ENCODE results near the gene PPIF. TPM values are rescaled to one million over a fixed set of nuclear protein-coding genes. Genes with fewer than 3 reads are reported as not detected.

Gene PPIF
- total and polyA plus RNA-seq, 7 experiments from 2014 or later: 8.7 to 192 (median 24.0) TPM

DNA sequence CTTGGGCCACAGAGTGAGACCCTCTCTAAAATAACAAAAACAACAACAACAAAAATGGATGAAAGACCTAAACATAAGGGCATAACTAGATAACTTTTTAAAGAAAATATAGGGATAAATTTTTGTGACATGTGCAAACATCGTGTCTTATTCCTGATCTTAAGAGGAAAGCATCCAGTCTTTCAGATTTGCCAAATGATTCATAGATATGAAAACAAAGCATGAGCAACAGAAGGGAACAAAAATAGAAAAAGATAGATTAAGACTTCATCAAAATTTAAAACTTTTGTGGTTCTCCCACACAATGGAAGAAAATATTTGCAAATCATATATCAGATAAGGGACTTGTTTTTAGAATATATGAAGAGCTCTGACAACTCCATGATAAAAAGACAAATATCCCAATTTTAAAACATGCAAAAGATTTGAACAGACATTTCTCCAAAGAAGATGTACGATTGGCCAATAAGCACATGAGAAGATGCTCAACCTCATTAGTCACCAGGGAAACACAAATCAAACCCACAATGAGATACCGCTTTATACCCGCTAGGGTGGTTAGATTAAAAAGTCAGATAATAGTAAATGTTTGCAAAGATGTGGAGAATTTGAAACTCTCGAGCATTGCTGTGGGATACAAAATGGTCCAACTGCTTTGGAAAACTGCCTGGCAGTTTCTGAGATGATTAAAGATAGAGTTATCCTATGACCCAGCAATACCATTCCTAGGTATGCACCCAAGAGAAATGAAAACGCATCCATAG is 20.3 kb downstream of the PPIF start:
- peaks cover 0 to 76% (median 0%) of the 10 kb centered on the region in 5 donors for H3K27me3 Mint-ChIP-seq
- Histone ChIP-seq H3K27ac (ENCODE audit: low read depth, low read length) (no peak overlapping the region), H3K36me3 (ENCODE audit: control insufficient read depth in 2 of 3, insufficient read depth in 3 of 3, low read length in 3 of 3) (no peaks in the 10 kb centered on the region), H3K4me3 (ENCODE audit: low read length) (no peak overlapping the region), H3K27me3 (ENCODE audit: control insufficient read depth in 2 of 2, insufficient read depth in 2 of 2, low read length in 2 of 2) (no peaks in the 10 kb centered on the region), H3K4me1 (ENCODE audit: control insufficient read depth in 2 of 2, insufficient read depth in 2 of 2, low read length in 2 of 2) (no peaks in the 10 kb centered on the region), H3K9me3 (ENCODE audit: control insufficient read depth in 2 of 3, low read length in 3 of 3) (peaks cover 0 to 3% (median 0%) of the 10 kb centered on the region in 3 experiments)
- H3K9me3 Mint-ChIP-seq: peaks cover 0 to 15% (median 5%) of the 10 kb centered on the region in 11 donors
- no peak for DNase-seq
- H3K27ac Mint-ChIP-seq: no peak overlapping the region
- ChIA-PET POLR2A (no interaction called here), CTCF (no interaction called here)
- peaks cover 0 to 4% (median 0%) of the 10 kb centered on the region in 5 donors for H3K36me3 Mint-ChIP-seq
- no peak overlapping the region for H3K4me3 Mint-ChIP-seq
- no peaks in the 10 kb centered on the region for H3K4me1 Mint-ChIP-seq
- intact Hi-C loops (cut with micrococcal nuclease): no loop called here
- ATAC-seq: peak; percentile 57

DNA sequence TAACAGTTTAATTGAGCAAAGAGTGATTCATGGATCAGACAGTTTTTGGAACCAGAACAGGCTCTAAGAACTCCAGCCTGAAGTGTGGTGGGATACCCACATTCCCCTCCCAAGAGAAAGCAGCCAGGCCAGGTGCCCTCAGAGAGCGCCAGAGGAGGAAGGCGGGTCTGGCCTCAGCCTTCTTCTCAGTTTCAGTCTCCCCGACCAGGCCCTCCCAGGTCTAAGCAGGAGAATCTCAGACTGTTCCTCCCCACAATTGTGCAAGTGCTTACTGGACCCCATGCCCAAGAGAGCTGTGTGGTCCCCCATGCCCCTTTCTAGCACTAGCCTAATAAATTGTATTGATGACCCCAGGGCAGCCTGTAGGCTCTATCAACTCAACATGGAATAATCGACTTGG is 25.6 kb downstream of the PPIF start:
- no peaks in the 10 kb centered on the region for H3K36me3 Mint-ChIP-seq
- Histone ChIP-seq H3K4me1 (ENCODE audit: control insufficient read depth in 2 of 2, insufficient read depth in 2 of 2, low read length in 2 of 2) (peaks cover 0 to 5% of the 10 kb centered on the region in 2 donors), H3K27me3 (ENCODE audit: control insufficient read depth in 2 of 2, insufficient read depth in 2 of 2, low read length in 2 of 2) (no peaks in the 10 kb centered on the region), H3K9me3 (ENCODE audit: control insufficient read depth in 2 of 3, low read length in 3 of 3) (peaks cover 0 to 3% (median 0%) of the 10 kb centered on the region in 3 experiments), H3K4me3 (ENCODE audit: low read length) (no peak overlapping the region), H3K27ac (ENCODE audit: low read depth, low read length) (no peak overlapping the region), H3K36me3 (ENCODE audit: control insufficient read depth in 2 of 3, insufficient read depth in 3 of 3, low read length in 3 of 3) (no peaks in the 10 kb centered on the region)
- peaks cover 0 to 40% (median 0%) of the 10 kb centered on the region in 5 donors for H3K27me3 Mint-ChIP-seq
- no peak overlapping the region for H3K4me3 Mint-ChIP-seq
- CTCF ChIA-PET: interaction anchor here (0.7 to 3.5 kb wide), 5 partner anchors 10 to 771 kb away, joined by 3 to 22 read pairs (median 3); no protein-coding TSS in a partner anchor
- intact Hi-C loops (cut with micrococcal nuclease): no loop called here
- H3K27ac Mint-ChIP-seq: no peak overlapping the region
- ATAC-seq: no peak
- H3K4me1 Mint-ChIP-seq: peaks cover 0 to 11% (median 4%) of the 10 kb centered on the region in 7 donors
- POLR2A ChIA-PET: no interaction called here
- peaks cover 0 to 12% (median 2%) of the 10 kb centered on the region in 11 donors for H3K9me3 Mint-ChIP-seq
- DNase-seq: no peak

DNA sequence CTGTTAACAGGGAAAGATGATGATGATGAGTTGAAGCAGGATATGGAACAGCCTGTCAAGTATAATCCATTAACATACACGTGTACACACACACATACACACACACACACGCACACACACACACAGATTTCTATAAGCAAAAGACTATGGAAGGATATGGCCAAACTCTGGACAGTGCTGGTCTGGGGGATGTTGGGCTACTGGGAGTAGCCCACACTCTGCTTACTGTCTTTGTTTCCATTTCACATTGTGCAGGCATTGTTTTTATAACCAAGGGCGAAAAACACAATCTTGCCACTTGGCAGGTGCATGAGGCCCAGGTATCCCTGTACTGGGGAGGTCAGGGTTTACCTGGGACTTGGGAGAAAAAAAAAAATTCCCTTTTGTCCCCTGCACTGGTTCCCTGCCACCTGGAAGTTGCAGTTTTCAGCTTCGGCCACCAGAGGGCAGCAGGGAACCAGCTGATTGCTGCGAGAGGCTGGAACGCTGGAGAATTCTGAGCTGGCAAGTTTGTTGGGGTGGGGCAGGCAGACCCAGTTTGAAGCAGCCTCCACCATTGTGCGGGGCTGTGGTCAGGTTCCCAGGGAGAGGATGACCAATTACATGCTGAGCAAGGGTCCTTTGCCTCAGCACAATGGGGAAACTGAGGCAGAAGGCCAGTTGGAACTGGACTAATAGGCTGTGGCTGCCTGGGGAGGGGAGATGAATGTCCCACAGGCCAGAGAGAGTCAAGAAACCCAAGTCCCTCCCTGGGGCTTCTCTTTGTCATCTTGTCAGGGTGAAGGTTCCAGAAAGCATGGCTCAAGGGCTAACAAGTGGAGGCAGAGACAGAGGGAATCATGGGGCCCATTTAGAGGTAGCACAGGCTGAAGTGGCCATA is 27.3 kb downstream of the PPIF start:
- peaks cover 0 to 3% (median 0%) of the 10 kb centered on the region in 3 experiments for H3K9me3 ChIP-seq (ENCODE audit: control insufficient read depth in 2 of 3, low read length in 3 of 3)
- no peak overlapping the region for H3K27ac ChIP-seq (ENCODE audit: low read depth, low read length)
- H3K9me3 Mint-ChIP-seq: peaks cover 0 to 12% (median 2%) of the 10 kb centered on the region in 11 donors
- H3K27me3 ChIP-seq (ENCODE audit: control insufficient read depth in 2 of 2, insufficient read depth in 2 of 2, low read length in 2 of 2): no peaks in the 10 kb centered on the region
- ChIA-PET CTCF (interaction anchor here (0.6 to 3.5 kb wide), 24 partner anchors 8 to 1291 kb away, joined by 3 to 22 read pairs (median 4); no protein-coding TSS in a partner anchor), POLR2A (no interaction called here)
- no peak overlapping the region for H3K4me3 ChIP-seq (ENCODE audit: low read length)
- no peaks in the 10 kb centered on the region for H3K36me3 ChIP-seq (ENCODE audit: control insufficient read depth in 2 of 3, insufficient read depth in 3 of 3, low read length in 3 of 3)
- no peaks in the 10 kb centered on the region for H3K36me3 Mint-ChIP-seq
- H3K4me3 Mint-ChIP-seq: no peak overlapping the region
- peaks cover 0 to 5% of the 10 kb centered on the region in 2 donors for H3K4me1 ChIP-seq (ENCODE audit: control insufficient read depth in 2 of 2, insufficient read depth in 2 of 2, low read length in 2 of 2)
- peak; percentile 85 for ATAC-seq
- H3K4me1 Mint-ChIP-seq: peaks cover 0 to 11% (median 4%) of the 10 kb centered on the region in 7 donors
- intact Hi-C loops (cut with micrococcal nuclease): loop anchor here (1.0 to 2.0 kb wide), 5 partner anchors 26 to 770 kb away; no protein-coding TSS in a partner anchor
- peak overlapping the region in 1 of 9 donors; percentile 42 for H3K27ac Mint-ChIP-seq
- peak; percentile 39 to 78 (median 67) for DNase-seq
- peaks cover 0 to 30% (median 0%) of the 10 kb centered on the region in 5 donors for H3K27me3 Mint-ChIP-seq

DNA sequence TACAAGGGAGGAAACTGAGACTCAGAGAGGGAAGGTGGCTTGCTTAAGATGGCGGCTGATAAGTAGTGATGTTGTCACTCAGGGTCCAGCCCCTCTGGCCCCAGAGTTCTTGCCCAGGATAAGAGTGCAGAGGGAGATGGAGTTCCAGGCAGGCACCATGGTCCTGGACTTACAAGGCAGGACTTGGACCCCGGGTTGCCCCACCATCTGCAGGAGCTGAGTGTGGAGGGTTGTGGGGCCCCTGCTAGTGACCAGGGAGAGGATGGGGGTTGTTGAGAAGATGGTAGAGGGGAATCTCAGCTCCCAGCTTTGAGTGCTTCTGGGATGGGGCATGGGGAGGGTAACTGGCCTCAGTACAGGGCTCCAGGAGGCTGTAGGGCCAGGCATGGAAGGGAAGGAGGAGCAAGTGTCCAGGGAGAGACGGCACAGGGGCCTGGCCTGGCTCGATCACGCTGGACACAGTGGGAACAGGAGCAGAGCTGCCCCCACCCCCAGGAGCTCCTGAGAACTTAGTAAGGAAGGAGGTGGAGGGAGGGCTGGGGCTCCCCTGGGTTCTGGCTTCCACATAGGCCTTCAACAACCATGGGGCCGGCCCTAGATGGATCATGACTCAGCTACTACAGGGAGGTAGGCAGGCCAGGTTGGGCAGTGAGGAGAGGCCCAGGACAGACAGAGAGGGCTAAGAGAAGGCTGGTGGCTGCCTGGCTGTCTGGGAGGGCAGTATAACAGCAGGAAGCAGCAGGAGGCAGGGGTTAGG is 28.2 kb downstream of the PPIF start:
- Histone ChIP-seq H3K9me3 (ENCODE audit: control insufficient read depth in 2 of 3, low read length in 3 of 3) (no peaks in the 10 kb centered on the region), H3K36me3 (ENCODE audit: control insufficient read depth in 2 of 3, insufficient read depth in 3 of 3, low read length in 3 of 3) (no peaks in the 10 kb centered on the region), H3K27ac (ENCODE audit: low read depth, low read length) (no peak overlapping the region), H3K4me3 (ENCODE audit: low read length) (no peak overlapping the region), H3K4me1 (ENCODE audit: control insufficient read depth in 2 of 2, insufficient read depth in 2 of 2, low read length in 2 of 2) (peaks cover 0 to 5% of the 10 kb centered on the region in 2 donors), H3K27me3 (ENCODE audit: control insufficient read depth in 2 of 2, insufficient read depth in 2 of 2, low read length in 2 of 2) (no peaks in the 10 kb centered on the region)
- ATAC-seq: no peak
- Mint-ChIP-seq H3K4me3 (no peak overlapping the region), H3K4me1 (peaks cover 0 to 11% (median 4%) of the 10 kb centered on the region in 7 donors), H3K36me3 (no peaks in the 10 kb centered on the region), H3K9me3 (peaks cover 0 to 8% (median 2%) of the 10 kb centered on the region in 11 donors), H3K27ac (no peak overlapping the region), H3K27me3 (peaks cover 0 to 25% (median 0%) of the 10 kb centered on the region in 5 donors)
- intact Hi-C loops (cut with micrococcal nuclease): loop anchor here in 1 of 2 donors (2.0 kb wide), 1 partner anchor 769 kb away; no protein-coding TSS in a partner anchor
- peak in 1 of 9 donors; percentile 15 for DNase-seq
- ChIA-PET POLR2A (no interaction called here), CTCF (interaction anchor here (0.6 to 2.7 kb wide), 4 partner anchors 17 to 768 kb away, joined by 3 to 18 read pairs (median 6); no protein-coding TSS in a partner anchor)

DNA sequence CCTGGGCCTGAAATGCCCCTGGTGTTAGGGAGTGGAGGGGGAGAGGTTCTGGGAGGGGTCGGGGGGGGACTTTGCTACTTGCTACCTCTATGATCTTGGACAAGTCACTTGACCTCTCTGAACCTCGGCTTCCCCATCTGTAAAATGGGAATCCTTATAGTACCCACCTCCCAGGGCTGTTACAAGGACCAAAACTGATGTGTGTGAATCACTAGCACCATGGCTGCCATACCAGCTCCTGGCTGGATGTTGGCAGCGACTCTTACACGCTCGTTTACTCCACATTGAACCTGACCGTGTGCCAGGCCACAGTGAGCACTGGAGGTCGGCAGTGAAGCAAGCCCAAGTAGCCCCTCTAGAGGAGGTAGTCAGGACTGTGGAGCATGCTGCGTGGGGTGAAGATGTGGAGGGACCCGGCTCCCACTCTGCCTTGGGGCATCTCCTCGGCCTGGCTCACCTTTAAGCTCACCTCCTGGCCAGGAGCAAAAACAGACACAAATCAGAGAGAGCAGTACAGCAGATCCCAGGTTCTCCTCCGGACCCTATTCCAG is 28.9 kb downstream of the PPIF start:
- peaks cover 0 to 11% (median 4%) of the 10 kb centered on the region in 7 donors for H3K4me1 Mint-ChIP-seq
- peaks cover 0 to 7% (median 0%) of the 10 kb centered on the region in 11 donors for H3K9me3 Mint-ChIP-seq
- no peak for ATAC-seq
- ChIA-PET POLR2A (no interaction called here), CTCF (interaction anchor here (0.6 to 2.7 kb wide), 3 partner anchors 107 to 767 kb away, joined by 3 to 18 read pairs (median 7); no protein-coding TSS in a partner anchor)
- intact Hi-C loops (cut with micrococcal nuclease): no loop called here
- Histone ChIP-seq H3K9me3 (ENCODE audit: control insufficient read depth in 2 of 3, low read length in 3 of 3) (no peaks in the 10 kb centered on the region), H3K4me1 (ENCODE audit: control insufficient read depth in 2 of 2, insufficient read depth in 2 of 2, low read length in 2 of 2) (peaks cover 0 to 5% of the 10 kb centered on the region in 2 donors), H3K27me3 (ENCODE audit: control insufficient read depth in 2 of 2, insufficient read depth in 2 of 2, low read length in 2 of 2) (no peaks in the 10 kb centered on the region), H3K36me3 (ENCODE audit: control insufficient read depth in 2 of 3, insufficient read depth in 3 of 3, low read length in 3 of 3) (no peaks in the 10 kb centered on the region), H3K27ac (ENCODE audit: low read depth, low read length) (no peak overlapping the region), H3K4me3 (ENCODE audit: low read length) (no peak overlapping the region)
- H3K27ac Mint-ChIP-seq: no peak overlapping the region
- H3K27me3 Mint-ChIP-seq: peaks cover 0 to 22% (median 0%) of the 10 kb centered on the region in 5 donors
- H3K4me3 Mint-ChIP-seq: no peak overlapping the region
- no peak for DNase-seq
- H3K36me3 Mint-ChIP-seq: no peaks in the 10 kb centered on the region
